Measurements from ENCODE around the gene CASK.
"Not testable (repeated sequence)": the region's sequence is repeated elsewhere in the genome, so short reads cannot be mapped to it uniquely, and the experiment has no call there.

CASK gene

GRCh38 chrX:41688156-41688555 is 235.2 kb downstream of the CASK start:
- no peak for DNase-seq

- no peak for DNase-seq
These were observed 236.6 kb downstream of the CASK start for GRCh38 chrX:41686788-41687187.

- no peak for DNase-seq
These were observed 238.4 kb downstream of the CASK start for GRCh38 chrX:41684940-41685339.

GRCh38 chrX:41684138-41684537 is 239.2 kb downstream of the CASK start:
- no peak for DNase-seq

- no peak for DNase-seq
These were observed 245.9 kb downstream of the CASK start for GRCh38 chrX:41677183-41678060.

GRCh38 chrX:41676361-41676760 is 247.0 kb downstream of the CASK start:
- DNase-seq, result not testable (repeated sequence)

GRCh38 chrX:41672643-41673042 is 250.7 kb downstream of the CASK start:
- no peak for DNase-seq

GRCh38 chrX:41671082-41671481 is 252.3 kb downstream of the CASK start:
- no peak for DNase-seq

- no peak for DNase-seq
These were observed 253.2 kb downstream of the CASK start for GRCh38 chrX:41670112-41670511.

- DNase-seq, result no peak
These were observed 255.7 kb downstream of the CASK start for GRCh38 chrX:41667631-41668030.

- no peak for DNase-seq
These were observed 257.1 kb downstream of the CASK start for GRCh38 chrX:41666251-41666650.

- DNase-seq, result no peak
These were observed 257.7 kb downstream of the CASK start for GRCh38 chrX:41665686-41666085.

GRCh38 chrX:41664908-41665307 is 258.4 kb downstream of the CASK start:
- DNase-seq, result no peak

- DNase-seq, result no peak
These were observed 258.9 kb downstream of the CASK start for GRCh38 chrX:41664375-41664901.

GRCh38 chrX:41661366-41662095 is 261.8 kb downstream of the CASK start:
- no peak for DNase-seq

- DNase-seq, result no peak
These were observed 267.7 kb downstream of the CASK start for GRCh38 chrX:41655631-41656030.

- DNase-seq, result no peak
These were observed 268.3 kb downstream of the CASK start for GRCh38 chrX:41655101-41655500.

- DNase-seq, result no peak
These were observed 270.2 kb downstream of the CASK start for GRCh38 chrX:41653125-41653524.

GRCh38 chrX:41646201-41646600 is 277.2 kb downstream of the CASK start:
- DNase-seq, result not testable (repeated sequence)

- DNase-seq, result no peak
These were observed 289.1 kb downstream of the CASK start for GRCh38 chrX:41634284-41634683.

GRCh38 chrX:41630091-41630490 is 293.3 kb downstream of the CASK start:
- no peak for DNase-seq

- DNase-seq, result no peak
These were observed 293.8 kb downstream of the CASK start for GRCh38 chrX:41629539-41629938.

- DNase-seq, result no peak
These were observed 302.1 kb downstream of the CASK start for GRCh38 chrX:41621222-41621723.

GRCh38 chrX:41619221-41619620 is 304.1 kb downstream of the CASK start:
- no peak for DNase-seq

Data from central memory CD4-positive, alpha-beta T cell (primary cell).